Measurements from ENCODE around the gene CTNNBL1.

CTNNBL1 gene

GRCh38 chr20:37744347-37744746 is 50.5 kb downstream of the CTNNBL1 start:
- no peak overlapping the region for H3K27ac ChIP-seq
- no peak for TF ChIP-seq ZFX (IDR thresholded peaks at IDR 0.05; ENCODE audit: borderline replicate concordance)
- TF ChIP-seq CTCF (IDR thresholded peaks at IDR 0.05) = no peak

- no peak overlapping the region for H3K27ac ChIP-seq
- TF ChIP-seq ZFX (IDR thresholded peaks at IDR 0.05; ENCODE audit: borderline replicate concordance) (no peak), CTCF (IDR thresholded peaks at IDR 0.05) (no peak)
These were observed 51.7 kb downstream of the CTNNBL1 start for GRCh38 chr20:37745553-37745952.

GRCh38 chr20:37748015-37748414 is 54.2 kb downstream of the CTNNBL1 start:
- H3K27ac ChIP-seq = no peak overlapping the region
- TF ChIP-seq CTCF (IDR thresholded peaks at IDR 0.05) (no peak), ZFX (IDR thresholded peaks at IDR 0.05; ENCODE audit: borderline replicate concordance) (no peak)

GRCh38 chr20:37749218-37749617 is 55.4 kb downstream of the CTNNBL1 start:
- TF ChIP-seq CTCF (IDR thresholded peaks at IDR 0.05) (no peak), ZFX (IDR thresholded peaks at IDR 0.05; ENCODE audit: borderline replicate concordance) (no peak)
- H3K27ac ChIP-seq = no peak overlapping the region

- no peak overlapping the region for H3K27ac ChIP-seq
- TF ChIP-seq CTCF (IDR thresholded peaks at IDR 0.05) = no peak
- no peak for TF ChIP-seq ZFX (IDR thresholded peaks at IDR 0.05; ENCODE audit: borderline replicate concordance)
These were observed 56.0 kb downstream of the CTNNBL1 start for GRCh38 chr20:37749620-37750403.

- no peak overlapping the region for H3K27ac ChIP-seq
- TF ChIP-seq ZFX (IDR thresholded peaks at IDR 0.05; ENCODE audit: borderline replicate concordance) (no peak), CTCF (IDR thresholded peaks at IDR 0.05) (peak; percentile 12; the same call in 1 of the 2 replicates)
These were observed 61.8 kb downstream of the CTNNBL1 start for GRCh38 chr20:37755665-37756064.

- no peak for TF ChIP-seq ZFX (IDR thresholded peaks at IDR 0.05; ENCODE audit: borderline replicate concordance)
- TF ChIP-seq CTCF (IDR thresholded peaks at IDR 0.05) = no peak
- no peak overlapping the region for H3K27ac ChIP-seq
These were observed 62.4 kb downstream of the CTNNBL1 start for GRCh38 chr20:37756234-37756633.
